Lower leg skin (tissue), 4 donors: ENCODE data around the gene VCY. TPM values are rescaled to one million over a fixed set of nuclear protein-coding genes. Genes with fewer than 3 reads are reported as not detected.
"Not testable (repeated sequence)": the region's sequence is repeated elsewhere in the genome, so short reads cannot be mapped to it uniquely, and the experiment has no call there.

Source experiments
- DNase-seq, 2 donors: peaks; one replicate each; pipeline ENCODE4 v3.0.0-alpha.2; 2019; ENCODE audit warnings: low spot score in 2 of 2
- H3K4me3 ChIP-seq: fragments of 200-600 bp; sonication (generic); 2 replicates; pipeline ENCODE4 v1.5.1; 2017; ENCODE audit warnings: mild to moderate bottlenecking, low read depth; ENCODE audit not compliant: poor library complexity, severe bottlenecking
- WGBS, 2 donors: methylation state at CpG; one replicate each; pipeline ENCODE4 v1.1.5; 2018; 5-methylcytosine and 5-hydroxymethylcytosine counted together
- intact Hi-C: fragments of 100-400 bp; cut with DNase I; formaldehyde crosslinking; loops from one replicate; pipeline ENCODE4 v1.15.0; 2023; ENCODE audit warnings: low total_unique reads
- total RNA-seq, 4 donors: library from RNA; depleted of rRNA; stranded (reverse); fragments of >200 nt; gene quantifications; one replicate each; pipeline ENCODE4 v1.1.0, GENCODE V29; 2016

The VCY gene
- total RNA-seq, result not detected

DNA sequence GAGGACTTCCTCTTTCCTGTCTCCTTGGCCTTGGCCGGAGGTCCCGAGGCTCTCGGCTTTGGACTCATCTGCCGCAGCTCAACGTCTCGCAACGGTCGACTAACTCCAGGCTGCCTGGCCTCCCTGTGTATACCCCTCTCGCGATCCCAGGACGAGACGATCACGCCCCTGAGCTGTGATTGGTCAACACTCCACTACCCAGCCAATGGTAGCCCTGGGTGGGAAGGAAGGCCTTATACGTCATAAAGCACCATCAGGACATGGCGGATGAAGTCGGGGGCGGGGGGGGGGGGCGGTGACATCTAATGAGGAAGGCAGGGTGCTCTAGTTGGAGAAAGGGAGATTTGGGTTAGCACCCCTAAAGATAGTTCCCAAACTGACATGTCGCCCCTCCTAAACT, at the start of gene VCY:
TSS of gene VCY (minus strand) at position 101 of the 400 bp plus-strand sequence. CDS start at position 68, 33 bp downstream.
- DNase-seq, H3K4me3 ChIP-seq, intact Hi-C loops: not testable (repeated sequence)
- WGBS, 2 donors, result no CpG with 5 or more reads among the region's 19 CpGs

- DNase-seq, intact Hi-C loops, H3K4me3 ChIP-seq: not testable (repeated sequence)
- WGBS, 2 donors, result no CpG with 5 or more reads among the region's 2 CpGs
These were observed 44.1 kb upstream of the VCY start for GRCh38 chrY:14030395-14030794.

GRCh38 chrY:14011916-14012315, 25.6 kb upstream of the VCY start:
- H3K4me3 ChIP-seq, DNase-seq, intact Hi-C loops: not testable (repeated sequence)
- no CpG with 5 or more reads among the region's 2 CpGs for WGBS, 2 donors

- H3K4me3 ChIP-seq, DNase-seq, intact Hi-C loops: not testable (repeated sequence)
- WGBS, 2 donors, result 81% methylated on average over 2 of the region's 2 CpGs; no CpG with 5 or more reads in 1 of the 2 donors
These were observed 43.9 kb downstream of the VCY start for GRCh38 chrY:13942406-13942805.

Other genes starting within 250 kb of the VCY start
- not detected for gene VCY1B, start 69.8 kb upstream of the VCY start, total RNA-seq